Measurements from ENCODE around the gene CCND1.

The CCND1 gene

GRCh38 chr11:69635804-69636511 lies 5.0 kb upstream of the CCND1 start:
- in situ Hi-C loops (cut with MboI; ENCODE audit: low sequenced_read_pairs, unreplicated experiment): loop anchor here (25.0 kb wide), 1 partner anchor 349 kb away; the partner anchor contains the start of gene MYEOV
- DNase-seq (ENCODE audit: low spot score): no peak
- TF ChIP-seq CTCF (IDR thresholded peaks at IDR 0.05; ENCODE audit: borderline replicate concordance, control extremely low read depth, extremely low read depth, insufficient read depth, missing control alignments): no peak

GRCh38 chr11:69636512-69637197 lies 4.3 kb upstream of the CCND1 start:
- DNase-seq (ENCODE audit: low spot score): no peak
- in situ Hi-C loops (cut with MboI; ENCODE audit: low sequenced_read_pairs, unreplicated experiment): loop anchor here (25.0 kb wide), 1 partner anchor 349 kb away; the partner anchor contains the start of gene MYEOV
- no peak for TF ChIP-seq CTCF (IDR thresholded peaks at IDR 0.05; ENCODE audit: borderline replicate concordance, control extremely low read depth, extremely low read depth, insufficient read depth, missing control alignments)

- no peak for DNase-seq (ENCODE audit: low spot score)
- no peak for TF ChIP-seq CTCF (IDR thresholded peaks at IDR 0.05; ENCODE audit: borderline replicate concordance, control extremely low read depth, extremely low read depth, insufficient read depth, missing control alignments)
- in situ Hi-C loops (cut with MboI; ENCODE audit: low sequenced_read_pairs, unreplicated experiment): loop anchor here (25.0 kb wide), 1 partner anchor 350 kb away; the partner anchor contains the start of gene MYEOV
These were observed 3.6 kb upstream of the CCND1 start for GRCh38 chr11:69637198-69637940.

GRCh38 chr11:69637941-69638871 lies 2.8 kb upstream of the CCND1 start:
- no peak for TF ChIP-seq CTCF (IDR thresholded peaks at IDR 0.05; ENCODE audit: borderline replicate concordance, control extremely low read depth, extremely low read depth, insufficient read depth, missing control alignments)
- in situ Hi-C loops (cut with MboI; ENCODE audit: low sequenced_read_pairs, unreplicated experiment): loop anchor here (25.0 kb wide), 1 partner anchor 351 kb away; the partner anchor contains the start of gene MYEOV
- DNase-seq (ENCODE audit: low spot score): no peak

- in situ Hi-C loops (cut with MboI; ENCODE audit: low sequenced_read_pairs, unreplicated experiment): loop anchor here (25.0 kb wide), 1 partner anchor 352 kb away; the partner anchor contains the start of gene MYEOV
- peak; percentile 79 for DNase-seq (ENCODE audit: low spot score)
- no peak for TF ChIP-seq CTCF (IDR thresholded peaks at IDR 0.05; ENCODE audit: borderline replicate concordance, control extremely low read depth, extremely low read depth, insufficient read depth, missing control alignments)
These were observed 1.8 kb upstream of the CCND1 start for GRCh38 chr11:69638941-69639681.
